ENCODE data around the gene ASPSCR1. TPM values are rescaled to one million over a fixed set of nuclear protein-coding genes. Genes with fewer than 3 reads are reported as not detected.
A peak's percentile ranks its signal among the peaks of the same experiment; 100 is the strongest.

ASPSCR1 gene
- total and polyA plus RNA-seq, 2 of the 13 experiments (the other 11 are each of a cell fraction or from before 2014, with no cell fraction given) = 274 to 314 TPM

DNA sequence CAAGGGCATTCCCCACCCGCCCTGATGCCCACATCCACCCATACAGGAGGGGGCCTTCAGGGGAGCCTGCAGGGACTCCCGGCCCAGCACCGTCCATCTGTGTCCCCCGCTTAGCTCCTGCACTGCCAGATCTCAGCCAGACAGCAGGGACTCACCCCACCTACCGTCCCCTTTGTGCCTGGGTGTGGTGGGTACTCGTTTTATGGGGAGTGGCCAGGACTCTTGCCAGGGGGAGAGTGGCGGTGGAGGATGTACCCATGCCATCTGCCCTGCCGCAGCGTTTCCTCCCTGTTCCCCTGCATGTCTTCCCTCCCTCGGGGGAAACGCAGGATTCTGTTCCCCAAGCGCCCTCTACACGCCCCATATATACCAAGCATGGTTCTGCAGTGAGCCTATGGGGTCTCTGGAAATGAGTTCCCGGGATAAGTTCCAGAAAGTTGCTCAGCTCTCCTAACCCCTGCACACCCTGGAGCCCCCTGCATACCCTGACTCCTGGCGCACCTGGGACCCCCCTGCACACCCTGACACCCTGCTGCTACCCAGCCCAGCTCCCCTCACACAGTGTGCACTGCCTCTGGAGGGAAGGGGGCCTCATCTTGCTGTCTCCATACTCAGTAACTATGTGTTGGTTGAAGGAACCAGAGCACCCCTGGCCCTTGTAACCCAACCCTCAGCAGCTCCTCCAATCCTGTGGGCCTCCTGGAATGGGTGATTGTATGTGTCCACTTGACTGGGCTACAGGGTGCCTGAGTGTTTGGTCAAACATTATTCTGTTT is 45.7 kb upstream of the ASPSCR1 start (continued):
- TF ChIP-seq, protein P1, sequence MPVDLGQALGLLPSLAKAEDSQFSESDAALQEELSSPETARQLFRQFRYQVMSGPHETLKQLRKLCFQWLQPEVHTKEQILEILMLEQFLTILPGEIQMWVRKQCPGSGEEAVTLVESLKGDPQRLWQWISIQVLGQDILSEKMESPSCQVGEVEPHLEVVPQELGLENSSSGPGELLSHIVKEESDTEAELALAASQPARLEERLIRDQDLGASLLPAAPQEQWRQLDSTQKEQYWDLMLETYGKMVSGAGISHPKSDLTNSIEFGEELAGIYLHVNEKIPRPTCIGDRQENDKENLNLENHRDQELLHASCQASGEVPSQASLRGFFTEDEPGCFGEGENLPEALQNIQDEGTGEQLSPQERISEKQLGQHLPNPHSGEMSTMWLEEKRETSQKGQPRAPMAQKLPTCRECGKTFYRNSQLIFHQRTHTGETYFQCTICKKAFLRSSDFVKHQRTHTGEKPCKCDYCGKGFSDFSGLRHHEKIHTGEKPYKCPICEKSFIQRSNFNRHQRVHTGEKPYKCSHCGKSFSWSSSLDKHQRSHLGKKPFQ (CRISPR knock-in tag; IDR thresholded peaks at IDR 0.05; ENCODE audit: insufficient replicate concordance) = no peak
- TF ChIP-seq ZFP41 (CRISPR knock-in tag; IDR thresholded peaks at IDR 0.05; ENCODE audit: borderline replicate concordance) (no peak), CCAR2 (optimal IDR thresholded peaks at IDR 0.05; ENCODE audit: low read depth, low read length) (no peak), RFX1 (IDR thresholded peaks at IDR 0.05) (no peak), KAT7 (CRISPR knock-in tag; IDR thresholded peaks at IDR 0.05; ENCODE audit: borderline replicate concordance) (no peak), ZNF468 (CRISPR knock-in tag; IDR thresholded peaks at IDR 0.05) (peak; percentile 78; the same call in 1 of the 2 replicates), ZNF562 (CRISPR knock-in tag; IDR thresholded peaks at IDR 0.05; ENCODE audit: borderline replicate concordance) (0 out of 2 replicates have a peak, but pooled peaks have one; percentile 5), AGO1 (IDR thresholded peaks at IDR 0.05; ENCODE audit: low read depth, low read length, poor library complexity, severe bottlenecking) (peak; percentile 99), GATAD1 (CRISPR knock-in tag; IDR thresholded peaks at IDR 0.05) (no peak), ZNF382 (CRISPR knock-in tag; IDR thresholded peaks at IDR 0.05; ENCODE audit: borderline replicate concordance) (no peak), ZNF619 (CRISPR knock-in tag; IDR thresholded peaks at IDR 0.05) (no peak), ZNF556 (CRISPR knock-in tag; IDR thresholded peaks at IDR 0.05; ENCODE audit: borderline replicate concordance) (no peak), ZKSCAN1 (IDR thresholded peaks at IDR 0.05; ENCODE audit: low read length) (no peak), ATF1 (CRISPR knock-in tag; IDR thresholded peaks at IDR 0.05) (no peak), IRX3 (CRISPR knock-in tag; IDR thresholded peaks at IDR 0.05; ENCODE audit: borderline replicate concordance, low read depth) (no peak), TARDBP (CRISPR knock-in tag; IDR thresholded peaks at IDR 0.05) (peak; percentile 61), GLI4 (CRISPR knock-in tag; IDR thresholded peaks at IDR 0.05; ENCODE audit: borderline replicate concordance) (no peak), POGZ (CRISPR knock-in tag; IDR thresholded peaks at IDR 0.05) (no peak)
- TF ChIP-seq, protein P2, sequence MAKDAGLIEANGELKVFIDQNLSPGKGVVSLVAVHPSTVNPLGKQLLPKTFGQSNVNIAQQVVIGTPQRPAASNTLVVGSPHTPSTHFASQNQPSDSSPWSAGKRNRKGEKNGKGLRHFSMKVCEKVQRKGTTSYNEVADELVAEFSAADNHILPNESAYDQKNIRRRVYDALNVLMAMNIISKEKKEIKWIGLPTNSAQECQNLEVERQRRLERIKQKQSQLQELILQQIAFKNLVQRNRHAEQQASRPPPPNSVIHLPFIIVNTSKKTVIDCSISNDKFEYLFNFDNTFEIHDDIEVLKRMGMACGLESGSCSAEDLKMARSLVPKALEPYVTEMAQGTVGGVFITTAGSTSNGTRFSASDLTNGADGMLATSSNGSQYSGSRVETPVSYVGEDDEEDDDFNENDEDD (CRISPR knock-in tag; IDR thresholded peaks at IDR 0.05; ENCODE audit: borderline replicate concordance) = peak; percentile 20; the same call in 1 of the 2 replicates
- TF ChIP-seq, protein P3, sequence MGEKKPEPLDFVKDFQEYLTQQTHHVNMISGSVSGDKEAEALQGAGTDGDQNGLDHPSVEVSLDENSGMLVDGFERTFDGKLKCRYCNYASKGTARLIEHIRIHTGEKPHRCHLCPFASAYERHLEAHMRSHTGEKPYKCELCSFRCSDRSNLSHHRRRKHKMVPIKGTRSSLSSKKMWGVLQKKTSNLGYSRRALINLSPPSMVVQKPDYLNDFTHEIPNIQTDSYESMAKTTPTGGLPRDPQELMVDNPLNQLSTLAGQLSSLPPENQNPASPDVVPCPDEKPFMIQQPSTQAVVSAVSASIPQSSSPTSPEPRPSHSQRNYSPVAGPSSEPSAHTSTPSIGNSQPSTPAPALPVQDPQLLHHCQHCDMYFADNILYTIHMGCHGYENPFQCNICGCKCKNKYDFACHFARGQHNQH (CRISPR knock-in tag; IDR thresholded peaks at IDR 0.05) = 0 out of 2 replicates have a peak, but pooled peaks have one; percentile 10
- TF ChIP-seq, protein P4, sequence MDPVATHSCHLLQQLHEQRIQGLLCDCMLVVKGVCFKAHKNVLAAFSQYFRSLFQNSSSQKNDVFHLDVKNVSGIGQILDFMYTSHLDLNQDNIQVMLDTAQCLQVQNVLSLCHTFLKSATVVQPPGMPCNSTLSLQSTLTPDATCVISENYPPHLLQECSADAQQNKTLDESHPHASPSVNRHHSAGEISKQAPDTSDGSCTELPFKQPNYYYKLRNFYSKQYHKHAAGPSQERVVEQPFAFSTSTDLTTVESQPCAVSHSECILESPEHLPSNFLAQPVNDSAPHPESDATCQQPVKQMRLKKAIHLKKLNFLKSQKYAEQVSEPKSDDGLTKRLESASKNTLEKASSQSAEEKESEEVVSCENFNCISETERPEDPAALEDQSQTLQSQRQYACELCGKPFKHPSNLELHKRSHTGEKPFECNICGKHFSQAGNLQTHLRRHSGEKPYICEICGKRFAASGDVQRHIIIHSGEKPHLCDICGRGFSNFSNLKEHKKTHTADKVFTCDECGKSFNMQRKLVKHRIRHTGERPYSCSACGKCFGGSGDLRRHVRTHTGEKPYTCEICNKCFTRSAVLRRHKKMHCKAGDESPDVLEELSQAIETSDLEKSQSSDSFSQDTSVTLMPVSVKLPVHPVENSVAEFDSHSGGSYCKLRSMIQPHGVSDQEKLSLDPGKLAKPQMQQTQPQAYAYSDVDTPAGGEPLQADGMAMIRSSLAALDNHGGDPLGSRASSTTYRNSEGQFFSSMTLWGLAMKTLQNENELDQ (CRISPR knock-in tag; IDR thresholded peaks at IDR 0.05; ENCODE audit: borderline replicate concordance) = no peak
- TF ChIP-seq, protein P5, sequence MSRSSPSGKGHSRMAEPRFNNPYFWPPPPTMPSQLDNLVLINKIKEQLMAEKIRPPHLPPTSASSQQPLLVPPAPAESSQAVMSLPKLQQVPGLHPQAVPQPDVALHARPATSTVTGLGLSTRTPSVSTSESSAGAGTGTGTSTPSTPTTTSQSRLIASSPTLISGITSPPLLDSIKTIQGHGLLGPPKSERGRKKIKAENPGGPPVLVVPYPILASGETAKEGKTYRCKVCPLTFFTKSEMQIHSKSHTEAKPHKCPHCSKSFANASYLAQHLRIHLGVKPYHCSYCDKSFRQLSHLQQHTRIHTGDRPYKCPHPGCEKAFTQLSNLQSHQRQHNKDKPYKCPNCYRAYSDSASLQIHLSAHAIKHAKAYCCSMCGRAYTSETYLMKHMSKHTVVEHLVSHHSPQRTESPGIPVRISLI (CRISPR knock-in tag; IDR thresholded peaks at IDR 0.05; ENCODE audit: borderline replicate concordance) = no peak
